K562 (cell line): ENCODE data around the gene ZNF646. TPM values are rescaled to one million over a fixed set of nuclear protein-coding genes. Genes with fewer than 3 reads are reported as not detected.

Experiments
- GABPB1 ChIP-seq: sonication (generic); formaldehyde crosslinking; IDR thresholded peaks from 2 replicates; pipeline ENCODE4 v1.8.0; 2022; ENCODE audit warnings: mild to moderate bottlenecking, missing genetic modification reagents
- PRPF4 ChIP-seq: fragments of 200-400 bp; formaldehyde crosslinking; IDR thresholded peaks from one replicate; pipeline ENCODE4 v1.6.1; 2017; ENCODE audit warnings: low read length, low read depth, mild to moderate bottlenecking; ENCODE audit not compliant: insufficient read depth, poor library complexity, severe bottlenecking
- SREBF1 ChIP-seq: fragments of 150-350 bp; IDR thresholded peaks from 2 replicates; pipeline ENCODE4 v1.6.1; 2014; ENCODE audit warnings: antibody characterized with exemption, low read depth, low read length, borderline replicate concordance
- ZNF785 ChIP-seq: fragments of 250-450 bp; sonication (Bioruptor Pico); IDR thresholded peaks from 2 replicates; pipeline ENCODE4 v1.4.0; 2020; ENCODE audit warnings: mild to moderate bottlenecking
- polyA plus RNA-seq, 8 experiments: library from polyadenylated mRNA; depleted of rRNA in 4 of 8; stranded (reverse) in 5 of 8; unstranded in 3 of 8; fragments of >200 nt; fragmentation: Nextera tagmentation in 2 of 8; fragmentation: Illumina TruSeq in 1 of 8; extraction: Ambion mirVana in 2 of 8; extraction: Trizol in 1 of 8; gene quantifications; 2 replicates each; pipeline versions ENCODE4 v1.2.1 to v1.2.3, GENCODE V29; 2011 to 2014; ENCODE audit warnings: inconsistent platforms in 1 of 8, missing spikeins in 1 of 8
- total RNA-seq, 7 experiments: library from RNA; depleted of rRNA in 6 of 7; stranded (reverse); fragments of >200 nt in 6 of 7; fragmentation: Illumina TruSeq in 2 of 7; extraction: Trizol in 2 of 7; gene quantifications; 2 replicates each; pipeline versions ENCODE4 v1.2.1 to v1.2.3, GENCODE V29; 2011 to 2021; ENCODE audit warnings: low replicate concordance in 1 of 7
- TF ChIP-seq, protein P1 (sequence below), 2 experiments: fragments of 450-650 bp; formaldehyde crosslinking in 1 of 2; IDR thresholded peaks; 2 replicates each; pipeline versions ENCODE4 v1.4.0 to v1.6.1; 2014 to 2020; ENCODE audit warnings: mild to moderate bottlenecking in 2 of 2, borderline replicate concordance in 1 of 2, low read depth in 1 of 2
- TF ChIP-seq, protein P2 (sequence below): fragments of 250-450 bp; sonication (Bioruptor Pico); IDR thresholded peaks from 2 replicates; pipeline ENCODE4 v1.5.0; 2020; ENCODE audit warnings: mild to moderate bottlenecking, borderline replicate concordance
- TF ChIP-seq, protein P3 (sequence below): fragments of 250-450 bp; sonication (Bioruptor Pico); IDR thresholded peaks from 2 replicates; pipeline ENCODE4 v1.9.0; 2021; ENCODE audit warnings: mild to moderate bottlenecking, inconsistent platforms

Gene ZNF646
- total and polyA plus RNA-seq, 9 of the 15 experiments (the other 6 are each of a cell fraction or from before 2014, with no cell fraction given): 0.08 to 20.6 (median 8.0) TPM

DNA sequence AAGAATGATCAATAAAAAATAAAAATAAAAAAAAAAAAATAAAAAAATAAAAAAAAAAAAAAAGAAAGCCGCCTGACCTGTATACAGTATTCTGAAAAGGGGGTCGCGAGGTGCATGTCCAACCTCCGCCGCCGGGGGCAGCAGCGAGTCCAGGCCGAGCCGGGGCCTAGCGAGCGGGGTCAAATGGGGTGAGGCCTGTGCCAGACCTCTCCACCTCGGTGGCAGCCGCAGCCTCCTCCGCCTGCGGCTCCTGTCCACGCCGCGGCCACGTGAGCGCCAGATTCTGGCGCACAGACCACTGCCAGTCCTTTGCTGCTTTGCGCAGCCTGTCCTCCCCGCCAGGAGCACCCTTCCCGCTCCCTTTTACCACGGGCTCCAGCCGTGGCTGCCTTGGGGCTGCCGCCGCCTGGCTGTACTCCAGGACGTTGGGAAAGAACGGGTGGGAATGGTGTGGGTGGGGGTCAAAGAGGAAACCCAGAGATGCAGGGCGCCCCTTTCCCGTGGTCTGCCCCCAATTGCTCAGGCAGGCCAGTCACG is 31.5 kb downstream of the ZNF646 start (continued):
- TF ChIP-seq, protein P1, sequence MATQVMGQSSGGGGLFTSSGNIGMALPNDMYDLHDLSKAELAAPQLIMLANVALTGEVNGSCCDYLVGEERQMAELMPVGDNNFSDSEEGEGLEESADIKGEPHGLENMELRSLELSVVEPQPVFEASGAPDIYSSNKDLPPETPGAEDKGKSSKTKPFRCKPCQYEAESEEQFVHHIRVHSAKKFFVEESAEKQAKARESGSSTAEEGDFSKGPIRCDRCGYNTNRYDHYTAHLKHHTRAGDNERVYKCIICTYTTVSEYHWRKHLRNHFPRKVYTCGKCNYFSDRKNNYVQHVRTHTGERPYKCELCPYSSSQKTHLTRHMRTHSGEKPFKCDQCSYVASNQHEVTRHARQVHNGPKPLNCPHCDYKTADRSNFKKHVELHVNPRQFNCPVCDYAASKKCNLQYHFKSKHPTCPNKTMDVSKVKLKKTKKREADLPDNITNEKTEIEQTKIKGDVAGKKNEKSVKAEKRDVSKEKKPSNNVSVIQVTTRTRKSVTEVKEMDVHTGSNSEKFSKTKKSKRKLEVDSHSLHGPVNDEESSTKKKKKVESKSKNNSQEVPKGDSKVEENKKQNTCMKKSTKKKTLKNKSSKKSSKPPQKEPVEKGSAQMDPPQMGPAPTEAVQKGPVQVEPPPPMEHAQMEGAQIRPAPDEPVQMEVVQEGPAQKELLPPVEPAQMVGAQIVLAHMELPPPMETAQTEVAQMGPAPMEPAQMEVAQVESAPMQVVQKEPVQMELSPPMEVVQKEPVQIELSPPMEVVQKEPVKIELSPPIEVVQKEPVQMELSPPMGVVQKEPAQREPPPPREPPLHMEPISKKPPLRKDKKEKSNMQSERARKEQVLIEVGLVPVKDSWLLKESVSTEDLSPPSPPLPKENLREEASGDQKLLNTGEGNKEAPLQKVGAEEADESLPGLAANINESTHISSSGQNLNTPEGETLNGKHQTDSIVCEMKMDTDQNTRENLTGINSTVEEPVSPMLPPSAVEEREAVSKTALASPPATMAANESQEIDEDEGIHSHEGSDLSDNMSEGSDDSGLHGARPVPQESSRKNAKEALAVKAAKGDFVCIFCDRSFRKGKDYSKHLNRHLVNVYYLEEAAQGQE (IDR thresholded peaks at IDR 0.05; ENCODE audit: borderline replicate concordance): peak; percentile 50
- TF ChIP-seq, protein P1 (CRISPR knock-in tag; IDR thresholded peaks at IDR 0.05; ENCODE audit: low read depth): peak; percentile 47; the same call in 1 of the 2 replicates
- TF ChIP-seq, protein P2, sequence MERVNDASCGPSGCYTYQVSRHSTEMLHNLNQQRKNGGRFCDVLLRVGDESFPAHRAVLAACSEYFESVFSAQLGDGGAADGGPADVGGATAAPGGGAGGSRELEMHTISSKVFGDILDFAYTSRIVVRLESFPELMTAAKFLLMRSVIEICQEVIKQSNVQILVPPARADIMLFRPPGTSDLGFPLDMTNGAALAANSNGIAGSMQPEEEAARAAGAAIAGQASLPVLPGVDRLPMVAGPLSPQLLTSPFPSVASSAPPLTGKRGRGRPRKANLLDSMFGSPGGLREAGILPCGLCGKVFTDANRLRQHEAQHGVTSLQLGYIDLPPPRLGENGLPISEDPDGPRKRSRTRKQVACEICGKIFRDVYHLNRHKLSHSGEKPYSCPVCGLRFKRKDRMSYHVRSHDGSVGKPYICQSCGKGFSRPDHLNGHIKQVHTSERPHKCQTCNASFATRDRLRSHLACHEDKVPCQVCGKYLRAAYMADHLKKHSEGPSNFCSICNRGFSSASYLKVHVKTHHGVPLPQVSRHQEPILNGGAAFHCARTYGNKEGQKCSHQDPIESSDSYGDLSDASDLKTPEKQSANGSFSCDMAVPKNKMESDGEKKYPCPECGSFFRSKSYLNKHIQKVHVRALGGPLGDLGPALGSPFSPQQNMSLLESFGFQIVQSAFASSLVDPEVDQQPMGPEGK (CRISPR knock-in tag): no peak
- TF ChIP-seq PRPF4: no peak
- TF ChIP-seq SREBF1: no peak
- 0 out of 2 replicates have a peak, but pooled peaks have one; percentile 42 for TF ChIP-seq GABPB1
- TF ChIP-seq ZNF785 (CRISPR knock-in tag): no peak
- TF ChIP-seq, protein P3, sequence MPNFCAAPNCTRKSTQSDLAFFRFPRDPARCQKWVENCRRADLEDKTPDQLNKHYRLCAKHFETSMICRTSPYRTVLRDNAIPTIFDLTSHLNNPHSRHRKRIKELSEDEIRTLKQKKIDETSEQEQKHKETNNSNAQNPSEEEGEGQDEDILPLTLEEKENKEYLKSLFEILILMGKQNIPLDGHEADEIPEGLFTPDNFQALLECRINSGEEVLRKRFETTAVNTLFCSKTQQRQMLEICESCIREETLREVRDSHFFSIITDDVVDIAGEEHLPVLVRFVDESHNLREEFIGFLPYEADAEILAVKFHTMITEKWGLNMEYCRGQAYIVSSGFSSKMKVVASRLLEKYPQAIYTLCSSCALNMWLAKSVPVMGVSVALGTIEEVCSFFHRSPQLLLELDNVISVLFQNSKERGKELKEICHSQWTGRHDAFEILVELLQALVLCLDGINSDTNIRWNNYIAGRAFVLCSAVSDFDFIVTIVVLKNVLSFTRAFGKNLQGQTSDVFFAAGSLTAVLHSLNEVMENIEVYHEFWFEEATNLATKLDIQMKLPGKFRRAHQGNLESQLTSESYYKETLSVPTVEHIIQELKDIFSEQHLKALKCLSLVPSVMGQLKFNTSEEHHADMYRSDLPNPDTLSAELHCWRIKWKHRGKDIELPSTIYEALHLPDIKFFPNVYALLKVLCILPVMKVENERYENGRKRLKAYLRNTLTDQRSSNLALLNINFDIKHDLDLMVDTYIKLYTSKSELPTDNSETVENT (CRISPR knock-in tag): no peak
